Astrocyte (in vitro differentiated cells and primary cell): ENCODE data around the gene SH2D4B. TPM values are rescaled to one million over a fixed set of nuclear protein-coding genes. Genes with fewer than 3 reads are reported as not detected.

Experiments
- DNase-seq: peaks from one replicate; pipeline ENCODE4 v3.0.0-alpha.2; 2010; ENCODE audit warnings: low read depth
- FAIRE-seq: peaks from 2 replicates; lab custom pipeline; 2011; peaks lifted over from hg19 to GRCh38; lab: Jason Lieb, UNC
- H2AFZ ChIP-seq: 2 replicates; pipeline ENCODE4 v1.6.0; 2012; ENCODE audit warnings: low read depth, low read length, inconsistent platforms
- H3K27ac ChIP-seq: 2 replicates; pipeline ENCODE4 v1.5.1; 2011; ENCODE audit warnings: low read depth, low read length, inconsistent platforms
- H3K27me3 ChIP-seq: 2 replicates; pipeline ENCODE4 v1.6.0; 2011; ENCODE audit warnings: low read length, inconsistent platforms; ENCODE audit not compliant: insufficient read depth
- H3K36me3 ChIP-seq: 2 replicates; pipeline ENCODE4 v1.5.1; 2011; ENCODE audit warnings: low read length, inconsistent platforms; ENCODE audit not compliant: insufficient read depth
- H3K4me1 ChIP-seq: 2 replicates; pipeline ENCODE4 v1.5.1; 2011; ENCODE audit warnings: low read length, inconsistent platforms; ENCODE audit not compliant: insufficient read depth
- H3K4me2 ChIP-seq: 2 replicates; pipeline ENCODE4 v1.6.0; 2012; ENCODE audit warnings: low read length, inconsistent platforms
- H3K4me3 ChIP-seq: 2 replicates; pipeline ENCODE4 v1.5.1; 2011; ENCODE audit warnings: low read depth, mild to moderate bottlenecking, low read length, inconsistent platforms; ENCODE audit not compliant: insufficient read depth
- H3K79me2 ChIP-seq: 2 replicates; pipeline ENCODE4 v1.6.0; 2012; ENCODE audit warnings: mild to moderate bottlenecking, low read length, inconsistent platforms; ENCODE audit not compliant: insufficient read depth
- H3K9ac ChIP-seq: 2 replicates; pipeline ENCODE4 v1.6.0; 2012; ENCODE audit warnings: mild to moderate bottlenecking, low read length, inconsistent platforms
- H3K9me3 ChIP-seq: 2 replicates; pipeline ENCODE4 v1.5.1; 2012; ENCODE audit warnings: low read depth, mild to moderate bottlenecking, low read length, inconsistent platforms; ENCODE audit not compliant: insufficient read depth
- H4K20me1 ChIP-seq: 2 replicates; pipeline ENCODE4 v1.6.0; 2012; ENCODE audit warnings: low read length, inconsistent platforms; ENCODE audit not compliant: insufficient read depth
- H3K27ac Mint-ChIP-seq: one replicate; pipeline ENCODE4 v1.8.0; 2021; ENCODE audit warnings: mild to moderate bottlenecking, mixed read lengths; ENCODE audit not compliant: unreplicated experiment
- H3K27me3 Mint-ChIP-seq: one replicate; pipeline ENCODE4 v1.8.0; 2021; ENCODE audit warnings: low read depth, mixed read lengths; ENCODE audit not compliant: unreplicated experiment
- H3K36me3 Mint-ChIP-seq: one replicate; pipeline ENCODE4 v1.8.0; 2021; ENCODE audit warnings: low read depth, mixed read lengths; ENCODE audit not compliant: unreplicated experiment
- H3K4me1 Mint-ChIP-seq: one replicate; pipeline ENCODE4 v1.8.0; 2021; ENCODE audit warnings: low read depth, mixed read lengths; ENCODE audit not compliant: unreplicated experiment
- H3K4me3 Mint-ChIP-seq: one replicate; pipeline ENCODE4 v1.8.0; 2021; ENCODE audit warnings: mild to moderate bottlenecking, moderate library complexity, mixed read lengths; ENCODE audit not compliant: unreplicated experiment
- H3K9me3 Mint-ChIP-seq: one replicate; pipeline ENCODE4 v1.8.0; 2021; ENCODE audit warnings: mild to moderate bottlenecking, mixed read lengths; ENCODE audit not compliant: unreplicated experiment
- CTCF ChIP-seq: IDR thresholded peaks from 2 replicates; pipeline ENCODE4 v1.5.1; 2011; ENCODE audit warnings: low read depth, mild to moderate bottlenecking, inconsistent platforms, low read length, moderate library complexity; ENCODE audit not compliant: insufficient read depth
- EZH2 ChIP-seq: IDR thresholded peaks from 2 replicates; pipeline ENCODE4 v1.6.1; 2012; ENCODE audit warnings: mild to moderate bottlenecking, low read length, inconsistent platforms; ENCODE audit not compliant: insufficient read depth
- total RNA-seq: library from RNA; stranded (reverse); gene quantifications from 2 replicates; pipeline ENCODE4 v1.2.1, GENCODE V29; 2021

Gene SH2D4B
- total RNA-seq, 1 donor from 2014 or later, result 0.07 TPM

DNA sequence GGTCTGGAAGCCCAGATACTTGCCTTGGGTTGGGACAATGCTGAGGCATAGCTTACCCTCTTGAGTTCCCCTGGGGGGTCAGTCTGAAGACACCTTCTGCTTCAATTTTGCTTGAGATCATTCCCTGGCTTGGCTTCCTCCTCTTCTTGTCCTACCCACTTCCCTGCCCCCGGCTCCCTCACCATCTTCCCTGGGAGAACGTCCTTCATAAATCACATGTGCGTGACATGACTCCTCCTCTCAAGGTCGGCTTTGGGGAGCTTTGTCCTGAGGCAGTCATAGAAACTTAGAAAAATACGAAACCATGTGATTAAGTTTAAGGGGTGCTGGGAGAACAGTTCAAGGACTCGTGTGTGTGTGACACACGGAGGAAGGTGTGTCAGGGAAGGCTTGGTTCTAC is 122.6 kb downstream of the SH2D4B start:
- peaks cover 27% of the 10 kb centered on the region for H3K9me3 ChIP-seq
- DNase-seq (no peak), FAIRE-seq (no peak)
- no peaks in the 10 kb centered on the region for H3K4me1 Mint-ChIP-seq
- no peaks in the 10 kb centered on the region for H3K79me2 ChIP-seq
- peaks cover 8% of the 10 kb centered on the region for H3K27me3 Mint-ChIP-seq
- H3K4me2 ChIP-seq, result no peak overlapping the region
- H3K4me1 ChIP-seq, result peaks cover 4% of the 10 kb centered on the region
- H2AFZ ChIP-seq, result no peak overlapping the region
- no peak overlapping the region for H3K4me3 Mint-ChIP-seq
- H4K20me1 ChIP-seq, result no peaks in the 10 kb centered on the region
- H3K4me3 ChIP-seq, result no peak overlapping the region
- H3K27ac ChIP-seq, result no peak overlapping the region
- no peaks in the 10 kb centered on the region for H3K36me3 Mint-ChIP-seq
- TF ChIP-seq CTCF (no peak), EZH2 (no peak)
- no peaks in the 10 kb centered on the region for H3K27me3 ChIP-seq
- H3K27ac Mint-ChIP-seq, result no peak overlapping the region
- peaks cover 2% of the 10 kb centered on the region for H3K9me3 Mint-ChIP-seq
- no peaks in the 10 kb centered on the region for H3K36me3 ChIP-seq
- H3K9ac ChIP-seq, result no peak overlapping the region

DNA sequence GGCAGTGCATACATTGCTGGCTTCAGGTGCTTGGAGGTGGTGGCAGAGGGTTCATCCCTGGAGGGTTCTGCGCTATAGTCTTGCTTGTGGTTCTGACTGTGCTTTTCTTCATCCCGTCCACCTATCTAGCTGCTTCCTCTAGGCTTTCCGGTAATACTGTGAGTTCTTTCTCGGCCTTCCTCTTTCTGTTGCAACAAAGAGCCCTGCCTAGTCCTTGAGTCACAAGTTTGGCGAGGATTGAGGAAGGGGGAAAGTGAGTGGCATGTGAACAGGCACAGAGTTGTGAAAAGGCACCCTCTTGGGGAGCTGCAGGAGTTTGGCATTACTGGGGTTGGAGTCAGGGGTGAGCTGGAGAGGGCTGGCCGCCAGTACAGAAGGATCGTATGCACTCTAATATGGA is 123.0 kb downstream of the SH2D4B start:
- no peak overlapping the region for H3K4me2 ChIP-seq
- DNase-seq, result no peak
- H3K4me3 ChIP-seq, result no peak overlapping the region
- Mint-ChIP-seq H3K4me3 (no peak overlapping the region), H3K9me3 (peaks cover 4% of the 10 kb centered on the region), H3K4me1 (no peaks in the 10 kb centered on the region), H3K36me3 (no peaks in the 10 kb centered on the region), H3K27me3 (peaks cover 8% of the 10 kb centered on the region), H3K27ac (no peak overlapping the region)
- no peaks in the 10 kb centered on the region for H3K27me3 ChIP-seq
- FAIRE-seq, result no peak
- H3K27ac ChIP-seq, result no peak overlapping the region
- H3K4me1 ChIP-seq, result peaks cover 4% of the 10 kb centered on the region
- no peaks in the 10 kb centered on the region for H3K36me3 ChIP-seq
- peaks cover 23% of the 10 kb centered on the region for H3K9me3 ChIP-seq
- no peak overlapping the region for H3K9ac ChIP-seq
- no peaks in the 10 kb centered on the region for H3K79me2 ChIP-seq
- H4K20me1 ChIP-seq, result no peaks in the 10 kb centered on the region
- TF ChIP-seq EZH2 (no peak), CTCF (no peak)
- no peak overlapping the region for H2AFZ ChIP-seq

GRCh38 chr10:80661526-80661925 is 123.8 kb downstream of the SH2D4B start:
- Histone ChIP-seq H3K27ac (no peak overlapping the region), H3K9me3 (peaks cover 15% of the 10 kb centered on the region), H3K9ac (no peak overlapping the region), H3K4me3 (no peak overlapping the region), H3K36me3 (no peaks in the 10 kb centered on the region), H3K79me2 (no peaks in the 10 kb centered on the region), H4K20me1 (no peaks in the 10 kb centered on the region), H3K4me2 (no peak overlapping the region), H2AFZ (no peak overlapping the region), H3K27me3 (no peaks in the 10 kb centered on the region), H3K4me1 (peaks cover 4% of the 10 kb centered on the region)
- DNase-seq (no peak), FAIRE-seq (no peak)
- no peaks in the 10 kb centered on the region for H3K36me3 Mint-ChIP-seq
- H3K9me3 Mint-ChIP-seq, result peaks cover 4% of the 10 kb centered on the region
- no peaks in the 10 kb centered on the region for H3K4me1 Mint-ChIP-seq
- no peak overlapping the region for H3K27ac Mint-ChIP-seq
- TF ChIP-seq EZH2, result no peak
- TF ChIP-seq CTCF, result no peak
- peaks cover 8% of the 10 kb centered on the region for H3K27me3 Mint-ChIP-seq
- no peak overlapping the region for H3K4me3 Mint-ChIP-seq
